ENCODE measurements around the gene CLEC18A.

- TF ChIP-seq POLR2A (IDR thresholded peaks at IDR 0.05; ENCODE audit: low read length), result no peak
- TF ChIP-seq GATA1 (IDR thresholded peaks at IDR 0.05; ENCODE audit: low read depth, low read length), result no peak
Observed at GRCh38 chr16:69924777-69925191, 26.4 kb upstream of the CLEC18A start.
